RWPE2 (cell line): ENCODE data around the gene TLR2.

Source experiments
- ATAC-seq: fragments of 200-7000 bp; cut with Tn5 transposase; 3 replicates; pipeline ENCODE4 v1.9.1; 2021; ENCODE audit warnings: low read depth
- DNase-seq: peaks from one replicate; pipeline ENCODE4 v3.0.0-alpha.2; 2020; ENCODE audit warnings: low spot score
- H3K27ac ChIP-seq: fragments of 450-650 bp; 2 replicates; pipeline ENCODE4 v1.5.1; 2017; ENCODE audit warnings: mild to moderate bottlenecking; ENCODE audit not compliant: poor library complexity, severe bottlenecking
- H3K27me3 ChIP-seq: fragments of 250-450 bp; sonication (Bioruptor Pico); 2 replicates; pipeline ENCODE4 v1.5.1; 2021; ENCODE audit warnings: mild to moderate bottlenecking, moderate library complexity; ENCODE audit not compliant: insufficient read depth, poor library complexity, severe bottlenecking
- H3K36me3 ChIP-seq: fragments of 250-450 bp; sonication (Bioruptor Pico); 2 replicates; pipeline ENCODE4 v1.5.1; 2020; ENCODE audit warnings: low read depth, mild to moderate bottlenecking, moderate library complexity
- H3K4me1 ChIP-seq: fragments of 250-450 bp; sonication (Bioruptor Pico); 2 replicates; pipeline ENCODE4 v1.5.1; 2021; ENCODE audit warnings: mild to moderate bottlenecking, moderate library complexity; ENCODE audit not compliant: insufficient read depth, poor library complexity, severe bottlenecking
- H3K4me3 ChIP-seq: fragments of 250-450 bp; sonication (Bioruptor Pico); 2 replicates; pipeline ENCODE4 v1.5.1; 2021; ENCODE audit warnings: mild to moderate bottlenecking, moderate library complexity; ENCODE audit not compliant: severe bottlenecking
- H3K9me3 ChIP-seq: fragments of 250-450 bp; sonication (Bioruptor Pico); 2 replicates; pipeline ENCODE4 v1.5.1; 2021; ENCODE audit warnings: mild to moderate bottlenecking, moderate library complexity; ENCODE audit not compliant: severe bottlenecking
- TF ChIP-seq, protein P1 (sequence below): fragments of 450-650 bp; IDR thresholded peaks from one replicate; pipeline ENCODE4 v1.5.1; 2017; ENCODE audit warnings: mild to moderate bottlenecking, moderate library complexity; ENCODE audit not compliant: poor library complexity, severe bottlenecking

TLR2 gene

GRCh38 chr4:153684971-153685371 lies 891 bp downstream of the TLR2 start:
- TF ChIP-seq, protein P1, sequence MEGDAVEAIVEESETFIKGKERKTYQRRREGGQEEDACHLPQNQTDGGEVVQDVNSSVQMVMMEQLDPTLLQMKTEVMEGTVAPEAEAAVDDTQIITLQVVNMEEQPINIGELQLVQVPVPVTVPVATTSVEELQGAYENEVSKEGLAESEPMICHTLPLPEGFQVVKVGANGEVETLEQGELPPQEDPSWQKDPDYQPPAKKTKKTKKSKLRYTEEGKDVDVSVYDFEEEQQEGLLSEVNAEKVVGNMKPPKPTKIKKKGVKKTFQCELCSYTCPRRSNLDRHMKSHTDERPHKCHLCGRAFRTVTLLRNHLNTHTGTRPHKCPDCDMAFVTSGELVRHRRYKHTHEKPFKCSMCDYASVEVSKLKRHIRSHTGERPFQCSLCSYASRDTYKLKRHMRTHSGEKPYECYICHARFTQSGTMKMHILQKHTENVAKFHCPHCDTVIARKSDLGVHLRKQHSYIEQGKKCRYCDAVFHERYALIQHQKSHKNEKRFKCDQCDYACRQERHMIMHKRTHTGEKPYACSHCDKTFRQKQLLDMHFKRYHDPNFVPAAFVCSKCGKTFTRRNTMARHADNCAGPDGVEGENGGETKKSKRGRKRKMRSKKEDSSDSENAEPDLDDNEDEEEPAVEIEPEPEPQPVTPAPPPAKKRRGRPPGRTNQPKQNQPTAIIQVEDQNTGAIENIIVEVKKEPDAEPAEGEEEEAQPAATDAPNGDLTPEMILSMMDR = no peak
- no peak for DNase-seq
- peak overlapping the region; percentile 42 for H3K4me3 ChIP-seq
- H3K9me3 ChIP-seq = no peaks in the 10 kb centered on the region
- no peaks in the 10 kb centered on the region for H3K4me1 ChIP-seq
- no peaks in the 10 kb centered on the region for H3K27me3 ChIP-seq
- H3K27ac ChIP-seq = no peak overlapping the region
- H3K36me3 ChIP-seq = no peaks in the 10 kb centered on the region
- ATAC-seq = no peak

GRCh38 chr4:153704522-153704921 lies 20.4 kb downstream of the TLR2 start:
- ATAC-seq = no peak
- no peaks in the 10 kb centered on the region for H3K9me3 ChIP-seq
- no peak overlapping the region for H3K4me3 ChIP-seq
- H3K4me1 ChIP-seq = no peaks in the 10 kb centered on the region
- H3K27me3 ChIP-seq = no peaks in the 10 kb centered on the region
- TF ChIP-seq, protein P1 = no peak
- no peaks in the 10 kb centered on the region for H3K36me3 ChIP-seq
- no peak for DNase-seq
- no peak overlapping the region for H3K27ac ChIP-seq

DNA sequence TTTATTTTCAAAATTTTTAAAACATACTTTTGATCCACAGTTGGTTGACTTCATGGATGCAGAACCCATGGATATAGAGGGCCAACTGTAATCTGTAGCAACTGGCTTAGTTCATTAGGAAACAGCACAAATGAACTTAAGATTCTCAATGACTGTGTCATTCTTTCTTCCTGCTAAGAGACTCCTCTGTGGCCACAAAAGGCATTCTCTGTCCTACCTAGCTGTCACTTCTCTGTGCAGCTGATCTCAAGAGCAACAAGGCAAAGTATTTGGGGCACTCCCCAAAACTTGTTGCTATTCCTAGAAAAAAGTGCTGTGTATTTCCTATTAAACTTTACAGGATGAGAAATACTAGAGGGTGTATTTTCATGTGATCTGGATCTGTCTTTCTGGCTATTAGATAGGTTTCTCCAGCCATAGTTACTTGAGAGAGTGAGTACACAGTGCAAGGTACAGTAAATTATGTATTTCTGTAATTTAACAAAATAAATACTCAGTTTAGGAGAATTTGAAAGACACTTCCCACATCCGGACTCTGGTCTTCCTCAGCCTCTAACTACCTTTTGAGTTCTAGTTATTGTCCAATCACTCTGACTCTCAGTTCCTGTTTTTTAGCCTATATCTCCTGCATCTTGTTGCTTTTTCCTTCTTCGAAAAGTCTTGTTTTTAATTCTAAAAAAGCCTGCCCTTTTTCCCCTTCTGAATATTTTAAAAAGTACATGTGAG lies 21.8 kb downstream of the TLR2 start:
- DNase-seq = no peak
- Histone ChIP-seq H3K4me1 (no peaks in the 10 kb centered on the region), H3K4me3 (no peak overlapping the region), H3K27me3 (no peaks in the 10 kb centered on the region), H3K27ac (no peak overlapping the region), H3K9me3 (no peaks in the 10 kb centered on the region), H3K36me3 (no peaks in the 10 kb centered on the region)
- TF ChIP-seq, protein P1 = no peak
- no peak for ATAC-seq

GRCh38 chr4:153706519-153706918 lies 22.4 kb downstream of the TLR2 start:
- Histone ChIP-seq H3K27me3 (no peaks in the 10 kb centered on the region), H3K4me1 (no peaks in the 10 kb centered on the region), H3K27ac (no peak overlapping the region), H3K4me3 (no peak overlapping the region), H3K9me3 (no peaks in the 10 kb centered on the region), H3K36me3 (no peaks in the 10 kb centered on the region)
- DNase-seq (no peak), ATAC-seq (no peak)
- TF ChIP-seq, protein P1 = no peak

DNA sequence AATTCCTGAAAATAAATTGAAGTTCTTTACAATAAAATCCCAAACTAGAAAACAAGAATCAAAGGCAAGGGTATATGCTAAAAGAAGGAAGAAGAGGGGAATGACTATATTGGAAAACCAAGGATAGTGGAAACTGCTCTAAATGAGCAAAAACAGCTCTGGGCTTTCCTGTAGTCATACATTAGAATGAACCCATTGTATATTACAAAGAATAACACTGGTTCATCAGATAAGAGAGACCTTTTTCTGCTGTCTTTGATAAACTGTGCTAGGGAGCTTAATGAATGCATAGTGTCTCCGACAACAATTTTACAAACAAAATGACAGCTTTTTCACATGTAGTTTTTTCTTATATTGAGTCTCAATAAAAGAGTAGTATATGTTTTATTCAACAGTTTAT lies 26.6 kb downstream of the TLR2 start:
- Histone ChIP-seq H3K27me3 (no peaks in the 10 kb centered on the region), H3K4me3 (no peak overlapping the region), H3K27ac (no peak overlapping the region), H3K4me1 (peaks cover 11% of the 10 kb centered on the region), H3K9me3 (no peaks in the 10 kb centered on the region), H3K36me3 (no peaks in the 10 kb centered on the region)
- TF ChIP-seq, protein P1 = no peak
- ATAC-seq (no peak), DNase-seq (no peak)
